Sigmoid colon (tissue), 4 donors: ENCODE results near the gene DNAJB7.
"Not testable (repeated sequence)": the region's sequence is repeated elsewhere in the genome, so short reads cannot be mapped to it uniquely, and the experiment has no call there.

ENCODE experiments used
- EP300 ChIP-seq, 4 donors: sonication (generic); formaldehyde crosslinking; IDR thresholded peaks; one replicate each; pipeline ENCODE4 v1.6.1; 2017; ENCODE audit warnings: antibody characterized with exemption in 4 of 4
- POLR2A ChIP-seq, 2 donors: fragments of 450-650 bp; IDR thresholded peaks; one replicate each; pipeline ENCODE4 v1.6.1; 2016; ENCODE audit warnings: antibody characterized with exemption in 2 of 2, mild to moderate bottlenecking in 2 of 2, moderate library complexity in 2 of 2
- POLR2AphosphoS5 ChIP-seq, 4 donors: sonication (generic); formaldehyde crosslinking; IDR thresholded peaks; one replicate each; pipeline ENCODE4 v1.6.1; 2017; ENCODE audit warnings: antibody characterized with exemption in 4 of 4
- TF ChIP-seq, protein P1 (sequence below), 4 experiments: fragments of 450-650 bp in 3 of 4; fragments of 200-600 bp in 1 of 4; IDR thresholded peaks; one replicate each; pipeline ENCODE4 v1.5.1; 2016 to 2019; ENCODE audit warnings: antibody characterized with exemption in 4 of 4, mild to moderate bottlenecking in 3 of 4, moderate library complexity in 2 of 4

DNA sequence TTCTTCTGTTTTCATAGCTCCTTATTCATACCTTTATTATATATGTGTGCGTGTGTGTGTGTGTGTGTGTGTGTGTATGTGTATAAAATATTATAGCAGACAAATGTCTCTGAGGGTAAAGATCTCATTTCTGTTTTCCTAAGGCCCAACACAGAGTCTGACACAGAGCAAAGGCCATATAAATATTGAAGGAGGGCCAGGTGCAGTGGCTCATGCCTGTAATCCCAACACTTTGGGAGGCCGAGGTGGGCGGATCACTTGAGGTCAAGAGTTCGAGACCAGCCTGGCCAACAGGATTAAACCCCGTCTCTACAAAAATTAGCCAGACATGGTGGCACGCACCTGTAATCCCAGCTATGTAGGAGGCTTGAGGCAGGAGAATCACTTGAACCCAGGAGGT lies 6.5 kb upstream of the DNAJB7 start:
- not testable (repeated sequence) for TF ChIP-seq POLR2A, POLR2AphosphoS5, EP300 (IDR thresholded peaks at IDR 0.05)
- TF ChIP-seq, protein P1, sequence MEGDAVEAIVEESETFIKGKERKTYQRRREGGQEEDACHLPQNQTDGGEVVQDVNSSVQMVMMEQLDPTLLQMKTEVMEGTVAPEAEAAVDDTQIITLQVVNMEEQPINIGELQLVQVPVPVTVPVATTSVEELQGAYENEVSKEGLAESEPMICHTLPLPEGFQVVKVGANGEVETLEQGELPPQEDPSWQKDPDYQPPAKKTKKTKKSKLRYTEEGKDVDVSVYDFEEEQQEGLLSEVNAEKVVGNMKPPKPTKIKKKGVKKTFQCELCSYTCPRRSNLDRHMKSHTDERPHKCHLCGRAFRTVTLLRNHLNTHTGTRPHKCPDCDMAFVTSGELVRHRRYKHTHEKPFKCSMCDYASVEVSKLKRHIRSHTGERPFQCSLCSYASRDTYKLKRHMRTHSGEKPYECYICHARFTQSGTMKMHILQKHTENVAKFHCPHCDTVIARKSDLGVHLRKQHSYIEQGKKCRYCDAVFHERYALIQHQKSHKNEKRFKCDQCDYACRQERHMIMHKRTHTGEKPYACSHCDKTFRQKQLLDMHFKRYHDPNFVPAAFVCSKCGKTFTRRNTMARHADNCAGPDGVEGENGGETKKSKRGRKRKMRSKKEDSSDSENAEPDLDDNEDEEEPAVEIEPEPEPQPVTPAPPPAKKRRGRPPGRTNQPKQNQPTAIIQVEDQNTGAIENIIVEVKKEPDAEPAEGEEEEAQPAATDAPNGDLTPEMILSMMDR (IDR thresholded peaks at IDR 0.05), result not testable (repeated sequence)
